NCI-H1105 treated with DMSO at 0.1 percent for 48 hours (cell line): ENCODE measurements around the gene CSDE1.
A peak's percentile ranks its signal among the peaks of the same experiment; 100 is the strongest.

ENCODE experiments used
- DNase-seq: peaks from one replicate; lab custom pipeline; 2025; lab: John Stamatoyannopoulos, UW

The CSDE1 gene

GRCh38 chr1:114701931-114702330 is 55.9 kb downstream of the CSDE1 start:
- no peak for DNase-seq

GRCh38 chr1:114700036-114700600 is 57.7 kb downstream of the CSDE1 start:
- DNase-seq = no peak

- DNase-seq = no peak
Observed at GRCh38 chr1:114696810-114697209, 61.0 kb downstream of the CSDE1 start.

- DNase-seq = no peak
Observed at GRCh38 chr1:114695430-114696058, 62.2 kb downstream of the CSDE1 start, which contains the start of gene AMPD1. TSS of gene AMPD1 (minus strand) at chr1:114695546. CDS start at chr1:114695471, 75 bp downstream.

- DNase-seq = no peak
Observed at GRCh38 chr1:114694540-114695310, 63.1 kb downstream of the CSDE1 start.

- DNase-seq = no peak
Observed at GRCh38 chr1:114692947-114693346, 64.8 kb downstream of the CSDE1 start.

GRCh38 chr1:114691061-114691460 is 66.7 kb downstream of the CSDE1 start:
- DNase-seq = no peak

- DNase-seq = no peak
Observed at GRCh38 chr1:114690148-114690547, 67.6 kb downstream of the CSDE1 start.

GRCh38 chr1:114688526-114688925 is 69.3 kb downstream of the CSDE1 start:
- no peak for DNase-seq

GRCh38 chr1:114685851-114686250 is 71.9 kb downstream of the CSDE1 start:
- no peak for DNase-seq

- no peak for DNase-seq
Observed at GRCh38 chr1:114677691-114678090, 80.1 kb downstream of the CSDE1 start.

- DNase-seq = no peak
Observed at GRCh38 chr1:114676115-114676514, 81.7 kb downstream of the CSDE1 start.

GRCh38 chr1:114671939-114672275 is 85.9 kb downstream of the CSDE1 start:
- DNase-seq = no peak

GRCh38 chr1:114671011-114671938 is 86.5 kb downstream of the CSDE1 start:
- peak; percentile 23 for DNase-seq

GRCh38 chr1:114670083-114671010 is 87.4 kb downstream of the CSDE1 start:
- peak; percentile 75 for DNase-seq

- DNase-seq = no peak
Observed at GRCh38 chr1:114669562-114670082, 88.2 kb downstream of the CSDE1 start, which contains the start of gene DENND2C. TSS of gene DENND2C (minus strand) at chr1:114670049. CDS start at chr1:114625984, 44,065 bp downstream.

- DNase-seq = no peak
Observed at GRCh38 chr1:114668784-114669561, 88.8 kb downstream of the CSDE1 start.

- no peak for DNase-seq
Observed at GRCh38 chr1:114668373-114668772, 89.4 kb downstream of the CSDE1 start.

GRCh38 chr1:114666954-114667353 is 90.8 kb downstream of the CSDE1 start:
- DNase-seq = no peak
